Stimulated activated CD4-positive, alpha-beta T cell treated with anti-CD3 and anti-CD28 coated beads, Interleukin-4, amount 100 ng/mL, for 1 hour (primary cell): ENCODE data around the gene PRPF40B.
A peak's percentile ranks its signal among the peaks of the same experiment; 100 is the strongest.
"Not testable (repeated sequence)": the region's sequence is repeated elsewhere in the genome, so short reads cannot be mapped to it uniquely, and the experiment has no call there.

Source experiments
- DNase-seq: peaks from one replicate; pipeline ENCODE4 v3.0.0-alpha.2; 2020

PRPF40B gene

GRCh38 chr12:49609875-49610154 is 13.5 kb upstream of the PRPF40B start:
- no peak for DNase-seq

- DNase-seq: not testable (repeated sequence)
These were observed 12.6 kb upstream of the PRPF40B start for GRCh38 chr12:49610785-49611184.

DNA sequence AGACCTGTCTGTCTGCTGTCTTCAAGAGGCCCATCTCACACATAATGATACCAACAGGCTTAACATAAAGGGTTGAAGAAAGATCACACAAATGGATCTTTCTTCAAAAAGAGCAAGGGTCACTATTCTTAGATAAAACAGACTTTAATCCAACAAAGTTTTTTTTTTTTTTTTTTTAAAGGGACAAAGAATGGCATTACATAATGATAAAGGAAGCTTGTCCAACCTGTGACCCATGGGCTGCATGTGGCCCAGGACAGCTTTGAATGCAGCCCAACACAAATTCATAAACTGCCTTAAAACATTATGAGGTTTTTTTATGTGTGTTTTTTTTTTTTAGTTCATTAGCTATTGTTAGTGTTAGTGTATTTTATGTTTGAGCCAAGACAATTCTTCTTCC is 11.2 kb upstream of the PRPF40B start:
- no peak for DNase-seq

DNA sequence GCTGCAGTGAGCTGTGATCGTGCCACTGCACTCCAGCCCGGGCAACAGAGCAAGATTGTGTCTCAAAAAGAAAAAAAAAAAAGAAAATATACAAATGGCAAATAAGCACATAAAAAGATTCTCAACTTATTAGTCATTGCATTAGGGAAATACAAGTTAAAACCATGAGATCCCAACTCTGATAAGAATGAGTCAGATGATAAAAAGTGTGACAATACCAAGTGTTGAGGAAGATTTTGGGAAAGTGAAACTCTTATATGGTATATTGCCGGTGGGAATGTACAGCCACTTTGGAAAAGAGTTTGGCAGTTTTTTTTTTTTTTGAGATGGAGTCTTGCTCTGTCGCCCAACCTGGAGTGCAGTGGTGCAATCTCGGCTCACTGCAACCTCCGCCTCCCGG is 7.6 kb upstream of the PRPF40B start:
- DNase-seq: no peak

GRCh38 chr12:49616533-49617219 is 6.7 kb upstream of the PRPF40B start:
- no peak for DNase-seq

GRCh38 chr12:49618576-49618975 is 4.8 kb upstream of the PRPF40B start:
- DNase-seq: no peak

- DNase-seq: no peak
These were observed 4.1 kb upstream of the PRPF40B start for GRCh38 chr12:49619286-49619685.

DNA sequence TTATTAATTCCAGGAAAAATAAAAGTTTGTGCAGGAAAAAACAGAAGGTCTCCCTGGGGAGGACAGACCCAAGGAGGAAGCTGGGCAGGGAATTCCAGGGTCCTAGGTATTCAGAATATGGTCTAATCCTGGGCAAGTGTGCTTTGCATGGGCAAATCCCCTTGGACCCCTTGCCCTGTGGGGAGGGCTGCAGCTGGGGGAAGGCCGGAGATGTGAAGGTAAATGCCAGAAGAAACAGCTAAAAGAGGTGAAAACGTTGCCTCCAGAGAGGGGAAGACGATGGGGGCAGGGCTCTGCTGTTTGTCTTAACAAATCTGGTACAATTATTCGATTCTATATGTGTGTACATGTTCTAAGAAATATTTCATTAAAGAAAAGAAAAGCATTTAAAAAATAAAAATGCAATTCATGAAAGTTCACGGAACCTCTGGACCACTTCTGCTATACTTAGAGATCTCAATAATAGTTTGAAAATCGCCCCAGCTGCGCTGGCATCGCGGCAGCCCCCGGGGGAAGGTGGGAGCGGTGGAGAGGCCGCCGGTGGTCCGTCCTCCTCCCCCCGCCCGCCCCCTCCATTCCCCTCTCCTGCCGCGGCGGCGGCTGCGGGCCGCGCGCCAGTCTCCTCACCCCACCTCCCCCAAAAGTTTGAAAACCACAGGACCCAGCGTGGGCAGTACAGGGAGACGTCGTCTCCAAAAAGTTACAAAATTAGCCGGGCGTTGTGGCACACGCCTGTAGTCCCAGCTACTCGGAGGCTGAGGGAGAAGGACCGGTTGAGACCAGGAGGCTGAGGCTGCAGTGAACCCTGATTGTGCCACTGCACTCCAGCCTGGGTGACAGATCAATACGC is 1.5 kb upstream of the PRPF40B start:
- DNase-seq: no peak

DNA sequence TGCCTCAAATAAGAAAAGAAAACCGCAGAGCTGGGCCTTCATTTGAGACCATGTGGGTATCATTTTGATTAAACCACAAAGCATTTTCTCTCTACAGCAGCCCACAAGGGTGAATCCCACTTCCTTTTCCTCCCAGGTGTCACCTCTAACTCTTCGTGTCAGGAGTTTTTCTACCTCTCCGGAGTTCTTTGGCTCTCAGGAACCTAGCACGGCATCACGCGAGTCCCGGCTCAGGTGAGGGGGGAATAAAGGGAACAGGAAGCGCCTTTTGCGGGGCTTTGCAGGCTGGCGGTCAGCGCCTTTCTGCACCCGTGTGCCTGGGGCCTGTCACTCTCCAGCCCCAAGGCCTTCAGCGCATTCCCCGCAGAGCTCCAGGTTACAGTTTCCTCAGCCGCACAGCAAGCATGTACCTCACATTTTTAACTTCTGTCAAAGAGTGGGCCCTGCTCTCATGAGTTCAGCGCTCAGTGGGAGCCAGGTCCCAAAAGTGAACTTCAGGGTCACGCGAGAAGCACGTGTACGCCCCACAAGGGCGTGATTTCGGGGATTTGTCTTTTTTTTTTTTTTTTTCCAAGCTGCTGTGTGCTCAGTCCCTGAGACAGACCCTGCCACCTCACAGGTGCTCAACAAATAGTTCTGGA is 740 bp upstream of the PRPF40B start:
- peak; percentile 32 for DNase-seq

- DNase-seq: no peak
These were observed 1.7 kb downstream of the PRPF40B start for GRCh38 chr12:49624921-49625577.

- peak; percentile 29 for DNase-seq
These were observed 2.9 kb downstream of the PRPF40B start for GRCh38 chr12:49626169-49626835.

DNA sequence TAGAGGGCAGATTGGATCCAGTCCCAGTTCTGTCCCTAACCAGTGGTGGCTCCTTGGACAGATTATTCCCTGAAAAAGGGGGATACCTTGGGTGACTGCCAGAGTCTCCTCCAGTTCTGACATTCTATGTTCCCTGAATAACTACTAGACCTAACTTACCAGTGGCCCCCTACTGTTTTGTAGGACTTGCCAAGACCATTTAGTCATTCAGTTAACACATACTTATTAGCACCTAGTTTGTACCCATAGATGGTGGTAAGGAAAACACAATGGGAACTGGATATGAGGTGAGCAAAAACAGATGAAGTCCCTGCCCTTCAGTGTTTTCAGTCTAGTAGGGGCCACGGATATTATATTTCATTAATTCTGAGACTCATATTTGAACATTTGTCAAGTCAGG is 3.5 kb downstream of the PRPF40B start:
- DNase-seq: no peak

DNA sequence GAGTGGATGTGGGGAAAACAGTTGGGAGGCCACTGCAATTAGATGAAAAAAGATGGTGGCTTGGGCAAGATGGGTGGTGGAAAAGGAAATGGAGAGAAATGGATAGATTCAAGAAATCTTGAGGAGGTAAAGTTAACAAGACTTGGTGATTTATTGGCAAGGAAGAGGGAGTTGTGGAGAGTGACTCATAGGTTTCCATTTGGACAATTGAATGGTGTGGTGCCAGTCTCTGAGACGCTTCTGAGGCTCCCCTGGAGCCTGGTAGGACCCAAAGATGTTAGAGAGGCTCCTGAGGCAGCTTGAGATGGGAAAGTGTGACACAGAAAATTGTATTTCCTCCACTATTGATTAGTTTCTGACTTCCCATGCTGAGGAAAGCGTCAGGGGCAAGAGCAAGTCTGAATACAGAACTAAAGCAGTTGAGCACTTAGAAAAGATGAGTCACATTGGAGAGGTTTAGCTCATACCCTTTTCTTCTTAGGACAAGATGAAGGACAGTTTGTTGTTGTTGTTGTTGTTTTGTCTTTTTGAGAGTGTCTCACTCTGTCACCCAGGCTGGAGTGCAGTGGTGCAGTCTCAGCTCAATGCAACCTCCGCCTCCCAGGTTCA is 4.5 kb downstream of the PRPF40B start:
- DNase-seq: no peak

GRCh38 chr12:49631336-49631907 is 8.1 kb downstream of the PRPF40B start:
- DNase-seq: no peak

GRCh38 chr12:49632401-49632800 is 9.0 kb downstream of the PRPF40B start:
- DNase-seq: no peak

GRCh38 chr12:49632986-49633702 is 9.8 kb downstream of the PRPF40B start:
- DNase-seq: no peak

- no peak for DNase-seq
These were observed 10.5 kb downstream of the PRPF40B start for GRCh38 chr12:49633703-49634345.

- DNase-seq: no peak
These were observed 11.7 kb downstream of the PRPF40B start for GRCh38 chr12:49635036-49635435.

DNA sequence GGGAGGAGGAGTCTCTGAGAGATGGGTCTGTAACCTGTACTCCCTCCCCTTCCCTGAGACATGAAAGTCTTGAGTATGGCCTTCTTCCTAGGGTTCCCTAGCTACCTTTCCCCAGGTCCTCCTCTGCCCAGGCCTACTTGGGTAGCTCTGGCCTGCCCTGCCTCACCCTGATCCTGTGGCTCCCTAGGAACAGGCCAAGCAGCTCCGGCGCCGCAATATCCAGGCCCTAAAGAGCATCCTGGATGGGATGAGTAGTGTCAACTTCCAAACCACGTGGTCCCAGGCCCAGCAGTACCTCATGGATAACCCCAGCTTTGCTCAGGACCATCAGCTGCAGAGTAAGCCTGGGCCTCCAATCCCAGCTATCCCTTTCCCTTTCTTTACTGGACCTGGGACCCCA is 12.3 kb downstream of the PRPF40B start:
- no peak for DNase-seq

- DNase-seq: no peak
These were observed 13.2 kb downstream of the PRPF40B start for GRCh38 chr12:49636574-49636973.
